NCI-H1105 treated with DMSO at 0.1 percent for 48 hours (cell line): ENCODE measurements around the gene HHAT.
"Not testable (repeated sequence)": the region's sequence is repeated elsewhere in the genome, so short reads cannot be mapped to it uniquely, and the experiment has no call there.

Experiments
- DNase-seq: peaks from one replicate; lab custom pipeline; 2025; lab: John Stamatoyannopoulos, UW

HHAT gene

GRCh38 chr1:210647406-210648333 is 319.0 kb downstream of the HHAT start:
- DNase-seq: no peak

- DNase-seq: no peak
Observed at GRCh38 chr1:210648588-210649269, 320.0 kb downstream of the HHAT start.

GRCh38 chr1:210650403-210650802 is 321.7 kb downstream of the HHAT start:
- peak; percentile 33 for DNase-seq

GRCh38 chr1:210652329-210652954 is 323.7 kb downstream of the HHAT start:
- no peak for DNase-seq

- DNase-seq: no peak
Observed at GRCh38 chr1:210653771-210654170, 325.1 kb downstream of the HHAT start.

GRCh38 chr1:210654176-210654981 is 325.7 kb downstream of the HHAT start:
- DNase-seq: no peak

- DNase-seq: no peak
Observed at GRCh38 chr1:210655511-210655910, 326.8 kb downstream of the HHAT start.

- no peak for DNase-seq
Observed at GRCh38 chr1:210657806-210658205, 329.1 kb downstream of the HHAT start.

GRCh38 chr1:210661520-210661919 is 332.8 kb downstream of the HHAT start:
- DNase-seq: not testable (repeated sequence)

GRCh38 chr1:210662291-210663050 is 333.8 kb downstream of the HHAT start:
- no peak for DNase-seq

- peak; percentile 91 for DNase-seq
Observed at GRCh38 chr1:210663730-210664573, 335.2 kb downstream of the HHAT start.

- peak; percentile 12 for DNase-seq
Observed at GRCh38 chr1:210669951-210670350, 341.2 kb downstream of the HHAT start.

- DNase-seq: no peak
Observed at GRCh38 chr1:210674151-210674550, 345.4 kb downstream of the HHAT start.

GRCh38 chr1:210676539-210676938 is 347.8 kb downstream of the HHAT start:
- DNase-seq: no peak

GRCh38 chr1:210677533-210677932 is 348.8 kb downstream of the HHAT start:
- no peak for DNase-seq

- no peak for DNase-seq
Observed at GRCh38 chr1:210678306-210678705, 349.6 kb downstream of the HHAT start.

GRCh38 chr1:210681158-210681557 is 352.5 kb downstream of the HHAT start:
- DNase-seq: no peak

GRCh38 chr1:210683403-210684047 is 354.8 kb downstream of the HHAT start:
- no peak for DNase-seq

GRCh38 chr1:210684466-210685294 is 356.0 kb downstream of the HHAT start:
- no peak for DNase-seq
